GM23338 (cell line): Measurements from ENCODE around the gene ZBTB3. TPM values are rescaled to one million over a fixed set of nuclear protein-coding genes. Genes with fewer than 3 reads are reported as not detected.

Experiments
- ATAC-seq: fragments of 200-7000 bp; cut with Tn5 transposase; 3 replicates; pipeline ENCODE4 v1.9.1; 2020
- DNase-seq: peaks from one replicate; pipeline ENCODE4 v3.0.0-alpha.2; 2015; ENCODE audit warnings: low spot score
- H2AFZ ChIP-seq: fragments of 200-600 bp; sonication (generic); 2 replicates; pipeline ENCODE4 v1.8.0; 2016; ENCODE audit warnings: antibody characterized with exemption, mild to moderate bottlenecking, moderate library complexity
- H3F3A ChIP-seq: fragments of 200-600 bp; sonication (generic); replicated peaks from 2 replicates; pipeline ENCODE4 v1.8.0; 2017; ENCODE audit warnings: antibody characterized with exemption, mixed run types, low read depth
- H3K27ac ChIP-seq: fragments of 200-600 bp; sonication (generic); 2 replicates; pipeline ENCODE4 v1.6.1; 2016; ENCODE audit warnings: low read depth
- H3K27me3 ChIP-seq: fragments of 200-600 bp; sonication (generic); 2 replicates; pipeline ENCODE4 v1.8.0; 2016; ENCODE audit warnings: mild to moderate bottlenecking, mixed run types, moderate library complexity; ENCODE audit not compliant: insufficient read depth
- H3K36me3 ChIP-seq: fragments of 200-600 bp; sonication (generic); 2 replicates; pipeline ENCODE4 v1.8.0; 2016; ENCODE audit warnings: mild to moderate bottlenecking; ENCODE audit not compliant: insufficient read depth
- H3K4me1 ChIP-seq: fragments of 200-600 bp; sonication (generic); 2 replicates; pipeline ENCODE4 v1.8.0; 2016; ENCODE audit warnings: mild to moderate bottlenecking, moderate library complexity; ENCODE audit not compliant: insufficient read depth
- H3K4me2 ChIP-seq: fragments of 200-600 bp; sonication (generic); 2 replicates; pipeline ENCODE4 v1.7.1; 2017; ENCODE audit warnings: mixed run types
- H3K4me3 ChIP-seq: fragments of 200-600 bp; sonication (generic); 2 replicates; pipeline ENCODE4 v1.6.1; 2016; ENCODE audit warnings: mixed run types
- H3K79me2 ChIP-seq: fragments of 200-600 bp; sonication (generic); replicated peaks from 2 replicates; pipeline ENCODE4 v1.8.0; 2017; ENCODE audit warnings: mild to moderate bottlenecking; ENCODE audit not compliant: insufficient read depth
- H3K9me2 ChIP-seq: fragments of 200-600 bp; sonication (generic); 2 replicates; pipeline ENCODE4 v1.8.0; 2017; ENCODE audit not compliant: insufficient read depth
- H4K20me1 ChIP-seq: fragments of 200-600 bp; sonication (generic); replicated peaks from 2 replicates; pipeline ENCODE4 v1.8.0; 2017; ENCODE audit warnings: mild to moderate bottlenecking; ENCODE audit not compliant: insufficient read depth
- H3K27ac Mint-ChIP-seq: 2 replicates; pipeline ENCODE4 v1.8.0; 2020; ENCODE audit warnings: inconsistent platforms, mild to moderate bottlenecking, moderate library complexity, mixed read lengths
- H3K27me3 Mint-ChIP-seq: 3 replicates; pipeline ENCODE4 v1.8.0; 2022; ENCODE audit warnings: low read depth, mild to moderate bottlenecking, moderate library complexity, mixed read lengths, inconsistent platforms; ENCODE audit not compliant: insufficient read depth, poor library complexity
- H3K36me3 Mint-ChIP-seq: 3 replicates; pipeline ENCODE4 v1.8.0; 2021; ENCODE audit warnings: low read depth, mild to moderate bottlenecking, inconsistent platforms, moderate library complexity, mixed read lengths
- H3K4me1 Mint-ChIP-seq: 3 replicates; pipeline ENCODE4 v1.8.0; 2020; ENCODE audit warnings: mild to moderate bottlenecking, inconsistent platforms, mixed read lengths
- H3K4me3 Mint-ChIP-seq: 3 replicates; pipeline ENCODE4 v1.8.0; 2021; ENCODE audit warnings: moderate library complexity, mild to moderate bottlenecking, inconsistent platforms, mixed read lengths
- H3K9me3 Mint-ChIP-seq: 3 replicates; pipeline ENCODE4 v1.8.0; 2020; ENCODE audit warnings: moderate library complexity, mild to moderate bottlenecking, inconsistent platforms, mixed read lengths
- CREB1 ChIP-seq: fragments of 250-450 bp; sonication (Bioruptor Pico); IDR thresholded peaks from 2 replicates; pipeline ENCODE4 v1.5.0; 2020; ENCODE audit warnings: low read depth, mild to moderate bottlenecking, moderate library complexity
- EZH2 ChIP-seq: fragments of 200-600 bp; sonication (generic); IDR thresholded peaks from one replicate; pipeline ENCODE4 v1.8.0; 2017; ENCODE audit warnings: antibody characterized with exemption, mild to moderate bottlenecking, low read depth; ENCODE audit not compliant: unreplicated experiment
- POLR2AphosphoS5 ChIP-seq: IDR thresholded peaks from 2 replicates; pipeline ENCODE4 v1.6.1; 2016; ENCODE audit warnings: antibody characterized with exemption, low read depth
- REST ChIP-seq: IDR thresholded peaks from one replicate; pipeline ENCODE4 v1.6.1; 2018; ENCODE audit warnings: antibody characterized with exemption; ENCODE audit not compliant: unreplicated experiment
- STAT1 ChIP-seq: IDR thresholded peaks from one replicate; pipeline ENCODE4 v1.6.1; 2016; ENCODE audit warnings: antibody characterized with exemption; ENCODE audit not compliant: unreplicated experiment
- ZNF331 ChIP-seq: fragments of 250-450 bp; sonication (Bioruptor Pico); IDR thresholded peaks from 2 replicates; pipeline ENCODE4 v1.5.0; 2020; ENCODE audit warnings: low read depth, mild to moderate bottlenecking, moderate library complexity
- polyA plus RNA-seq: library from polyadenylated mRNA; unstranded; fragments of >200 nt; fragmentation: Nextera tagmentation; extraction: Ambion mirVana; gene quantifications from 2 replicates; pipeline ENCODE4 v1.2.1, GENCODE V29; 2016
- total RNA-seq: library from RNA; depleted of rRNA; stranded (reverse); fragments of >200 nt; shearing (Covaris generic); gene quantifications from 2 replicates; pipeline ENCODE4 v1.2.3, GENCODE V29; 2014
- TF ChIP-seq, protein P1 (sequence below), 2 experiments: fragments of 200-600 bp in 1 of 2; sonication (generic) in 1 of 2; conservative IDR thresholded peaks; 2 replicates each; pipeline versions ENCODE4 v1.5.1 to v1.6.1; 2016 to 2017; ENCODE audit warnings: antibody characterized with exemption in 2 of 2, low read depth in 2 of 2, mild to moderate bottlenecking in 2 of 2, moderate library complexity in 1 of 2
- TF ChIP-seq, protein P2 (sequence below): IDR thresholded peaks from 2 replicates; pipeline ENCODE4 v1.6.1; 2016; ENCODE audit warnings: antibody characterized with exemption

The ZBTB3 gene
- total and polyA plus RNA-seq, 2 experiments from 2014 or later: 47.8 to 82.6 TPM

- TF ChIP-seq, protein P1, sequence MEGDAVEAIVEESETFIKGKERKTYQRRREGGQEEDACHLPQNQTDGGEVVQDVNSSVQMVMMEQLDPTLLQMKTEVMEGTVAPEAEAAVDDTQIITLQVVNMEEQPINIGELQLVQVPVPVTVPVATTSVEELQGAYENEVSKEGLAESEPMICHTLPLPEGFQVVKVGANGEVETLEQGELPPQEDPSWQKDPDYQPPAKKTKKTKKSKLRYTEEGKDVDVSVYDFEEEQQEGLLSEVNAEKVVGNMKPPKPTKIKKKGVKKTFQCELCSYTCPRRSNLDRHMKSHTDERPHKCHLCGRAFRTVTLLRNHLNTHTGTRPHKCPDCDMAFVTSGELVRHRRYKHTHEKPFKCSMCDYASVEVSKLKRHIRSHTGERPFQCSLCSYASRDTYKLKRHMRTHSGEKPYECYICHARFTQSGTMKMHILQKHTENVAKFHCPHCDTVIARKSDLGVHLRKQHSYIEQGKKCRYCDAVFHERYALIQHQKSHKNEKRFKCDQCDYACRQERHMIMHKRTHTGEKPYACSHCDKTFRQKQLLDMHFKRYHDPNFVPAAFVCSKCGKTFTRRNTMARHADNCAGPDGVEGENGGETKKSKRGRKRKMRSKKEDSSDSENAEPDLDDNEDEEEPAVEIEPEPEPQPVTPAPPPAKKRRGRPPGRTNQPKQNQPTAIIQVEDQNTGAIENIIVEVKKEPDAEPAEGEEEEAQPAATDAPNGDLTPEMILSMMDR (conservative IDR thresholded peaks at IDR 0.05; ENCODE audit: low read depth in 2 of 2): no peak
- TF ChIP-seq CREB1 (CRISPR knock-in tag) (no peak), ZNF331 (CRISPR knock-in tag) (no peak), REST (no peak), EZH2 (no peak), STAT1 (no peak), POLR2AphosphoS5 (no peak)
- TF ChIP-seq, protein P2, sequence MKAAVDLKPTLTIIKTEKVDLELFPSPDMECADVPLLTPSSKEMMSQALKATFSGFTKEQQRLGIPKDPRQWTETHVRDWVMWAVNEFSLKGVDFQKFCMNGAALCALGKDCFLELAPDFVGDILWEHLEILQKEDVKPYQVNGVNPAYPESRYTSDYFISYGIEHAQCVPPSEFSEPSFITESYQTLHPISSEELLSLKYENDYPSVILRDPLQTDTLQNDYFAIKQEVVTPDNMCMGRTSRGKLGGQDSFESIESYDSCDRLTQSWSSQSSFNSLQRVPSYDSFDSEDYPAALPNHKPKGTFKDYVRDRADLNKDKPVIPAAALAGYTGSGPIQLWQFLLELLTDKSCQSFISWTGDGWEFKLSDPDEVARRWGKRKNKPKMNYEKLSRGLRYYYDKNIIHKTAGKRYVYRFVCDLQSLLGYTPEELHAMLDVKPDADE: no peak
These were observed 34.5 kb downstream of the ZBTB3 start (continued) for GRCh38 chr11:62719302-62719978.

- no peak for DNase-seq
- Histone ChIP-seq H3K27me3 (no peaks in the 10 kb centered on the region), H3K4me2 (no peak overlapping the region), H3K79me2 (peaks cover 37% of the 10 kb centered on the region), H3K27ac (no peak overlapping the region), H3K36me3 (peaks cover 88% of the 10 kb centered on the region), H3K4me3 (no peak overlapping the region), H4K20me1 (peaks cover 24% of the 10 kb centered on the region), H2AFZ (no peak overlapping the region), H3K4me1 (peaks cover 3% of the 10 kb centered on the region; the same call in 1 of the 2 replicates), H3K9me2 (no peaks in the 10 kb centered on the region), H3F3A (peaks cover 60% of the 10 kb centered on the region)
- no peak for TF ChIP-seq POLR2AphosphoS5
- TF ChIP-seq, protein P1 (conservative IDR thresholded peaks at IDR 0.05; ENCODE audit: low read depth in 2 of 2): no peak
- no peak for TF ChIP-seq CREB1 (CRISPR knock-in tag)
- TF ChIP-seq, protein P2: no peak
- TF ChIP-seq STAT1: no peak
- H3K27ac Mint-ChIP-seq: no peak overlapping the region
- no peaks in the 10 kb centered on the region for H3K27me3 Mint-ChIP-seq
- ATAC-seq: no peak
- peaks cover 95% of the 10 kb centered on the region for H3K36me3 Mint-ChIP-seq
- H3K9me3 Mint-ChIP-seq: no peaks in the 10 kb centered on the region
- peaks cover 47% of the 10 kb centered on the region for H3K4me1 Mint-ChIP-seq
- no peak overlapping the region for H3K4me3 Mint-ChIP-seq
These were observed 37.1 kb downstream of the ZBTB3 start for GRCh38 chr11:62716816-62717215.
